Keratinocyte (primary cell): ENCODE data around the gene FYTTD1. TPM values are rescaled to one million over a fixed set of nuclear protein-coding genes. Genes with fewer than 3 reads are reported as not detected.

Experiments
- DNase-seq: peaks from one replicate; pipeline ENCODE4 v3.0.0-alpha.2; 2011; ENCODE audit warnings: low read depth, missing footprints, low spot score
- FAIRE-seq: peaks from 2 replicates; lab custom pipeline; 2011; peaks lifted over from hg19 to GRCh38; lab: Jason Lieb, UNC
- H2AFZ ChIP-seq: 2 replicates; pipeline ENCODE4 v1.6.0; 2012; ENCODE audit warnings: low read length, control low read depth, inconsistent platforms; ENCODE audit not compliant: control insufficient read depth
- H3K27ac ChIP-seq: 2 replicates; pipeline ENCODE4 v1.5.1; 2011; ENCODE audit warnings: low read length; ENCODE audit not compliant: control insufficient read depth, insufficient read depth
- H3K27me3 ChIP-seq: 3 replicates; pipeline ENCODE4 v1.6.0; 2011; ENCODE audit warnings: low read length; ENCODE audit not compliant: control insufficient read depth, insufficient read depth; ENCODE audit errors: extremely low read depth
- H3K36me3 ChIP-seq, 2 experiments: 2 replicates in 1 of 2; 3 replicates in 1 of 2; pipeline ENCODE4 v1.5.1; 2011; ENCODE audit warnings: low read length in 2 of 2, mild to moderate bottlenecking in 1 of 2; ENCODE audit not compliant: control insufficient read depth in 2 of 2, insufficient read depth in 2 of 2; ENCODE audit errors: extremely low read depth in 1 of 2
- H3K4me1 ChIP-seq: 3 replicates; pipeline ENCODE4 v1.5.1; 2011; ENCODE audit warnings: low read length; ENCODE audit not compliant: control insufficient read depth, insufficient read depth; ENCODE audit errors: extremely low read depth
- H3K4me2 ChIP-seq: 3 replicates; pipeline ENCODE4 v1.6.0; 2011; ENCODE audit warnings: low read depth, low read length; ENCODE audit not compliant: control insufficient read depth, insufficient read depth; ENCODE audit errors: extremely low read depth
- H3K4me3 ChIP-seq, 3 experiments: fragments of 200-600 bp in 1 of 3; sonication (generic) in 1 of 3; 2 replicates in 2 of 3; 3 replicates in 1 of 3; pipeline ENCODE4 v1.5.1; 2011 to 2016; ENCODE audit warnings: low read length in 3 of 3, mild to moderate bottlenecking in 3 of 3, control low read depth in 2 of 3, inconsistent platforms in 1 of 3, low read depth in 1 of 3, mixed read lengths in 1 of 3, mixed run types in 1 of 3, moderate library complexity in 1 of 3; ENCODE audit not compliant: control insufficient read depth in 2 of 3, insufficient read depth in 2 of 3; ENCODE audit errors: extremely low read depth in 1 of 3
- H3K79me2 ChIP-seq: 2 replicates; pipeline ENCODE4 v1.6.0; 2012; ENCODE audit warnings: low read length; ENCODE audit not compliant: control insufficient read depth, insufficient read depth
- H3K9ac ChIP-seq: 3 replicates; pipeline ENCODE4 v1.6.0; 2011; ENCODE audit warnings: low read length; ENCODE audit not compliant: control insufficient read depth, insufficient read depth; ENCODE audit errors: extremely low read depth
- H3K9me1 ChIP-seq: 3 replicates; pipeline ENCODE4 v1.6.0; 2011; ENCODE audit warnings: low read length; ENCODE audit not compliant: control insufficient read depth, insufficient read depth; ENCODE audit errors: extremely low read depth
- H3K9me3 ChIP-seq: 2 replicates; pipeline ENCODE4 v1.5.1; 2012; ENCODE audit warnings: low read depth, low read length; ENCODE audit not compliant: control insufficient read depth
- H4K20me1 ChIP-seq: 3 replicates; pipeline ENCODE4 v1.6.0; 2011; ENCODE audit warnings: low read length; ENCODE audit not compliant: control insufficient read depth, insufficient read depth; ENCODE audit errors: extremely low read depth
- CTCF ChIP-seq, 3 experiments: IDR thresholded peaks in 1 of 3; conservative IDR thresholded peaks in 1 of 3; optimal IDR thresholded peaks in 1 of 3; 2 replicates in 2 of 3; 3 replicates in 1 of 3; pipeline versions ENCODE3 to v1.5.1; 2011; ENCODE audit warnings: low read length in 3 of 3, mild to moderate bottlenecking in 3 of 3, moderate library complexity in 2 of 3, control low read depth in 1 of 3, inconsistent platforms in 1 of 3; ENCODE audit not compliant: insufficient read depth in 2 of 3; ENCODE audit errors: extremely low read depth in 1 of 3
- EZH2 ChIP-seq: IDR thresholded peaks from one replicate; pipeline ENCODE4 v1.6.1; 2012; ENCODE audit warnings: inconsistent platforms, mild to moderate bottlenecking, low read length, moderate library complexity
- dilution Hi-C: fragments of 300-500 bp; cut with MboI; formaldehyde crosslinking; loops from one replicate; pipeline ENCODE4 v1.7.0; 2020; ENCODE audit warnings: low sequenced_read_pairs; ENCODE audit not compliant: extremely low pct_ligation_motif_present
- polyA plus RNA-seq, 5 experiments: library from polyadenylated mRNA; depleted of rRNA in 3 of 5; stranded (reverse) in 3 of 5; stranded (forward) in 1 of 5; unstranded in 1 of 5; fragments of >200 nt; gene quantifications; 1 replicate in 1 of 5; 2 replicates in 3 of 5; 3 replicates in 1 of 5; pipeline versions ENCODE4 v1.2.1 to v1.2.3, GENCODE V29; 2011 to 2012; ENCODE audit warnings: missing spikeins in 2 of 5, low read depth in 1 of 5, low replicate concordance in 1 of 5

Gene FYTTD1
- polyA plus RNA-seq, 1 donor (not counting 4 experiments of a cell fraction or from before 2014, with no cell fraction given) = 48.0 TPM

DNA sequence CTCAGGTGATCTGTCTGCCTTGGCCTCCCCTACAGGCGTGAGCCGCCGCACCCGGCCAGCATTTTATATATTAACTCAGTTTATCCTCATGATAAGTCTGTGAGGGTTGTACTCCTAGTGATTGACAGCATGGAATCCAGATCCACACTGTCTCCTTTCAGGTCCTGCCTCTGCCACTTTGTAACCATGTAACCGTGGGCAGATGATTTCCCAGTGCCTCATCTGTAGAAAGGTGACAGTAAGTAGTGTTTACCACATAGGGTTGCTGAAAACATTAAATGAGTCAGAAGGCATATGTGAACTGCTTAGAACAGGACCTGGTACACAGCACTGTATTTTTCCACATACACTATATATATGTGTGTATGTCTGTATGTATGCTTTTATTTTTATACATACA is 2.4 kb downstream of the FYTTD1 start:
- TF ChIP-seq EZH2 (no peak), CTCF (optimal IDR thresholded peaks at IDR 0.05 in 1 of 3, IDR thresholded peaks at IDR 0.05 in 1 of 3, conservative IDR thresholded peaks at IDR 0.05 in 1 of 3; ENCODE audit: extremely low read depth in 1 of 3, insufficient read depth in 2 of 3, low read length in 3 of 3) (no peak)
- Histone ChIP-seq H3K27me3 (no peaks in the 10 kb centered on the region), H3K9me3 (no peaks in the 10 kb centered on the region), H3K4me1 (peaks cover 18% of the 10 kb centered on the region), H3K36me3 (peaks cover 0 to 4% of the 10 kb centered on the region in 2 experiments), H3K27ac (no peak overlapping the region), H4K20me1 (peaks cover 3% of the 10 kb centered on the region), H3K79me2 (peaks cover 59% of the 10 kb centered on the region), H3K4me3 (peak overlapping the region in 2 of 3 experiments; percentile 11), H3K4me2 (peak overlapping the region; percentile 80), H3K9me1 (peaks cover 2% of the 10 kb centered on the region), H2AFZ (no peak overlapping the region), H3K9ac (no peak overlapping the region)
- dilution Hi-C loops = no loop called here
- FAIRE-seq (no peak), DNase-seq (no peak)

GRCh38 chr3:197753263-197753662 is 3.6 kb downstream of the FYTTD1 start:
- Histone ChIP-seq H3K9ac (no peak overlapping the region), H3K4me3 (no peak overlapping the region), H4K20me1 (peaks cover 3% of the 10 kb centered on the region), H3K27ac (no peak overlapping the region), H2AFZ (no peak overlapping the region), H3K36me3 (peaks cover 1 to 9% of the 10 kb centered on the region in 2 experiments), H3K27me3 (no peaks in the 10 kb centered on the region), H3K4me1 (peaks cover 18% of the 10 kb centered on the region), H3K4me2 (no peak overlapping the region), H3K79me2 (peaks cover 65% of the 10 kb centered on the region), H3K9me3 (no peaks in the 10 kb centered on the region), H3K9me1 (peaks cover 2% of the 10 kb centered on the region)
- dilution Hi-C loops = no loop called here
- FAIRE-seq = no peak
- TF ChIP-seq CTCF (optimal IDR thresholded peaks at IDR 0.05 in 1 of 3, IDR thresholded peaks at IDR 0.05 in 1 of 3, conservative IDR thresholded peaks at IDR 0.05 in 1 of 3; ENCODE audit: extremely low read depth in 1 of 3, insufficient read depth in 2 of 3, low read length in 3 of 3) (peak in 1 of 3 experiments; percentile 11), EZH2 (no peak)
- no peak for DNase-seq
